Islet of Langerhans (tissue), 1 donor: Measurements from ENCODE around the gene IRF8.

Source experiments
- FAIRE-seq: peaks from one replicate; lab custom pipeline; 2011; peaks lifted over from hg19 to GRCh38; lab: Jason Lieb, UNC

Gene IRF8

DNA sequence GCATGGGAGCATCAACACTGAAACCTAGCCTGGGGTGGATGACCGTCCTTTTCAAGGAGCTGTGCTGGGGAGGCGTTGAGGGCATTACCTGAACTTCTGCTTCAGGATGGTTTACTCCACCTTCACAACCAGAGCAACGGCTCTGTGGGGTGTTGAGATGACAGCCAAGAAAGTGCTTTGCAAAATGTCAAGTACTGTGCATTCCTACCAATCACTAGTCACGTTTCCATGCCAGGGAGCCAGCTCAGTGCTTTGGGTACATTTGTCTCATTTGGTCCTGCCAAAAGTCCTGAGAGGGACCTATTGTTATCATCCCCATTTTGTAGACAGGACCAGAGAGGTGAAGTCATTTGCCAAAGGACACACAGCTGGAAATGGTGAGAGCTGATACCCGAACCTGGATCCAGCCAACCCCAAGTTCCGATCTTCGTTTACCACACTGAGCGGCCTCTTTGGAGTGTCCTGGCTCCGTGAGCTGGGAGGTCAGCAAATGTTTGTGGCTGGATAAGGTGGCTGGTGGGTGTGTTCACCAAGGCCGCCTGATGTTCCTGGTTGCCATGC, 61.6 kb downstream of the IRF8 start:
- no peak for FAIRE-seq

DNA sequence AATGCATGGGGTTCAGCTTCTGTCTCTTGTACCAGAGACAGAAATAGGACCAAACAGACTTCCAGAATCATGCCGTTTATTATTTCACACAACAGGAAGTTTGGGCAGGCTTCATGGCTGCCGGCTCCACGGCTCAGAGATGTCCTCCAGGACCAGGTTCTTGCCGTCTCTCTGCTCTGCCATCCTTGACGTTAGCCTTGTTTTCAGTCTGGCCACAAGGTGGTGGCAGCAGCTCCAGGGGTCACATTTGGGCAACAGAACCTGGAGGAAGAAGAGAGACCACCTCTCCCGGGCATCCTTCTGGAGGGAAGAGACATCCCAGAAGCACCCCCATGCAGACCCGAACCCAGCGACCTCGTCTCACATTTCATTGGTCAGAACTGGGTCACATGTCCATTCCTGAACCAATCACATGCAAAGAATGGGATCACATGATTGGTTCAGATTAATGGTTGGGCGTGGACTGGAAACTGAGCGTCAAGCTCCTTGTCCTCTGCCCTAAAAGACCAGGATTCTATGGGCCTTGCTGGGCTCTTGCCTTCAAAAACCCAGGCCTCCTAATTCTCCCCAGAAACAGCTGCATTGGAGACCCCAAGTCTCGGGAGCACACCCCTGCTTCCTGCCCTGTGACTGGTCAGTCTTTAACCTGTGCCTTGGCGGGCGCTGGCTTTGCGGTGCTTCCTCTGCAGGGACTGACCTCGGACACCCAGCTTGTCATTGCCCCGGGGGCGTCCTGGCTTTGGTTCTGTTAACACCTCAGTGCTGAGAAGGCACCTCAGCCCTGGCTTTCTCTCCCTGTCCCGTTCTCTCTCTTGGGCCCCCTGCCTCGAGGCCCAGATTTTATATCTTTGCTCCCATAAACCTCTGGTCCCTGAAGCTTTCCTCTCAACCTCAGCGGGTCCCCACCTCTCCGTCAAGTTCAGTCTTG, 63.3 kb downstream of the IRF8 start:
- no peak for FAIRE-seq

DNA sequence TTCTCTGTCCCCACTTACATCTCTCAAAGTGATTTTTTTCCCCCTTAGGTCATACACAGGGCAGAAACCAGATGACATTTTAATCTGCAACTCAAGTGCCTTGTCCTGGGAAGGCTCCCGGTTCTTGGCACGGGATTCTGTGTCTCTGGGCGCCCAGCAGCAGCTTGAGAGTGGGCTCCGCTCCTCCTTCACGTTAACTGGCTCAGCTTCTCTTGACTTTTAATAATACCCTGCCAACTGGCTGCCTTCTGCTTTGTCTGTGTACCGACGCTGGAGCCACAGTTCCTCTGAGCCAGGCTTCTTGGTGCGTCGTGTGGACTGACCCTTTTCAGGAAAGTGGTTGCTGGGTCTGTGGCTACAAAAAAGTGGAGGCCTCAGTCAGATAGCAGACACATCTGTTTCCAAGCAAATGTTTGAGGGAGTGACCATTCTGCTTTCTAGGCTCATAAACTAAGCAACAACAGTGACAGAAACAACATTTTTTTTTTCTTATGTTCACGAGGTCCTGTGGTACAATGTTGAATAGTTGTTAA, 64.9 kb downstream of the IRF8 start:
- FAIRE-seq = no peak

- FAIRE-seq = no peak
These were observed 66.2 kb downstream of the IRF8 start for GRCh38 chr16:85965125-85965524.

GRCh38 chr16:85967111-85967510, 68.1 kb downstream of the IRF8 start:
- no peak for FAIRE-seq

DNA sequence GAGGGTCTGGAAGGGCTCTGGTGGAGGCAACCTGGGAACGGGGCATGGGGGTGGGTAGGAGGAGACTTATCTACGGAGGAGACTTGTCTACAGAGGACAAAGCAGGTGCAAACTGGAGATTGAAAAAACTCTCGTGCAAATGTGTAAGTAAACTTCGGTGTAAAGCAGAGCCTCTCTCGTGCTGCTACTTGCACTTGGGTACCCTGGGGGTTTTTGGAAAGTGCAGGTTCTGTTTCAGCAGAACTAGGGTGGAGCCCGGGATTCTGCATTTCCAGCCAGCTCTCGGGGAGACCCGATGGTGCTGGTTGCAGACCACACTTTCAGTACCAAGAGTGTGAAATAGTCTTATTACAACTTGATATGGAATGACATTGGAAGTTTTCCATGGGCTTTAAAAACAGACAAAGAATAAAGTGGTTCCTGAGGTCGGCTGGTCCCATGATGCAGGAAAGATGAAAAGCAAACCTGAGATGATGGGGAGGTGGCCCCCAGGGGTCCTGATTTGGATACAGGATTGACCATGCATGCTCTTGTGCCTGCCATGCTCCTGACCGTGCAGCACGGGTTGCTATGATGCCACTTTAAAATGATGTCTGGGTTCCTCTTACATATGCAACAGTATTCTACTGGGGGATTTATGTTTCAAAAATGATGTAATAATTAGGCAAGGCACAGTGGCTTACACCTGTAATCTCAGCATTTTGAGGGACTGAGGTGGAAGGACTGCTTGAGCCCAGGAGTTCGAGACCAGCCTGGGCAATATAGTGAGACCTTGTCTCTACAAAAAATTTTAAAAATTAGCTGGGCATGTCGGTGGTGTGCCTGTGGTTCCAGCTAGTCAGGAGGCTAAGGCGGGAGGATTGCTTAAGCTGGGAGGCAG, 69.3 kb downstream of the IRF8 start:
- FAIRE-seq = no peak

DNA sequence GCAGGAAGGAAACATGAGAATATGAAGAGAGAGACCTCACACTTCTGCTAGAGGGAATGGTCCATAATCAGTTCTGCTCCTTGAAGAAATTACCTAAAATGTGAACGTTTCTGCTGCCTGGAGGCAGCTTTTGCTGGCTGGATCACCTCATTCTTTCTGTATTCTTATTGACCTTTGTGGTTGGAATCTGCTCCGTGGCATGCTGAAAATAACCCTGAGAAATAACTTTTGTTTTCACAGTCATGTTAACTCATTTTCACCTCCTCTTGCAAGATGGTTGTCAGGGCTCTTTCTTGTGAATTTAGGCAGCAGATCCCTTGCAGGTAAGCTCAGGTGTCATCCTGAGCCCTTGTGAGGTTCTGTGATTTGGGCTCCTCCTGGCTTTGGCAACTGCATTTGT, 70.2 kb downstream of the IRF8 start:
- no peak for FAIRE-seq

DNA sequence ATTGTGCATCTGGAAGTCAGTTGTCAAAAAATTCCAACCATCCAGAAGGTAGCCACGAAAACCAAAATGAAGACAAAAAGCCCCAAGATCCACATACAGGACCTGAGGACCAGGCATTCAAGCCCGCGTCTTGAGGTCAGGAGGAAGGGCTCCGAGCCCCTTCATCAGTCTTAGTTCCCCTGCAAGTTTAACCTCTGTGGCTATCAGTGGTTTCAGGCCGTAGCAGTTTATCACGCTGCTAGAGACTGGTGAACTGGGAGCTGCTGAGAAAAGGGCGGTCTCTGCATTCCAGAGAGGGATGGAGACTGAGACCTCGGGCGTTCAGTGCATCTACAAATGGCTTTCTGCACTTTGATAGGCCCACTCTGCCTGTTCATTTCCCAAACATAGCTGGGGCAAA, 70.6 kb downstream of the IRF8 start:
- FAIRE-seq = no peak

GRCh38 chr16:85970016-85970733, 71.2 kb downstream of the IRF8 start:
- FAIRE-seq = no peak

DNA sequence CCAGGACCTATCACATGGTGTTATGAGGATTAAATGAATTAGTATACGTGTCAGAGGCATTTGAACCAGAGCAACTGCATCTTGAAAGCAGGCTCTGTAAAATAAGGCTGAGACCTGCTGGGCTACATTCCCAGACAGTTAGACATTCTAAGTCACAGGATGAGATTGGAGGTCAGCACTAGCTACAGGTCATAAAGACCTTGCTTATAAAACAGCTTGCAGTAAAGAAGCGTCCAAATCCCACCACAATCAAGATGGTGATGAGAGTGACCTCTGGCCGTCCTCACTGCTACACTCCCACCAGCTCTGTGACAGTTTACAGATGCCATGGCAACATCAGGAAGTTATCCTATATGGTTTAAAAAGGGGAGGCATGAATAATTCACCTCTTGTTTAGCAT, 71.8 kb downstream of the IRF8 start:
- FAIRE-seq = no peak
